ENCODE data around the gene ALOX5.
"Not testable (repeated sequence)": the region's sequence is repeated elsewhere in the genome, so short reads cannot be mapped to it uniquely, and the experiment has no call there.

Gene ALOX5

DNA sequence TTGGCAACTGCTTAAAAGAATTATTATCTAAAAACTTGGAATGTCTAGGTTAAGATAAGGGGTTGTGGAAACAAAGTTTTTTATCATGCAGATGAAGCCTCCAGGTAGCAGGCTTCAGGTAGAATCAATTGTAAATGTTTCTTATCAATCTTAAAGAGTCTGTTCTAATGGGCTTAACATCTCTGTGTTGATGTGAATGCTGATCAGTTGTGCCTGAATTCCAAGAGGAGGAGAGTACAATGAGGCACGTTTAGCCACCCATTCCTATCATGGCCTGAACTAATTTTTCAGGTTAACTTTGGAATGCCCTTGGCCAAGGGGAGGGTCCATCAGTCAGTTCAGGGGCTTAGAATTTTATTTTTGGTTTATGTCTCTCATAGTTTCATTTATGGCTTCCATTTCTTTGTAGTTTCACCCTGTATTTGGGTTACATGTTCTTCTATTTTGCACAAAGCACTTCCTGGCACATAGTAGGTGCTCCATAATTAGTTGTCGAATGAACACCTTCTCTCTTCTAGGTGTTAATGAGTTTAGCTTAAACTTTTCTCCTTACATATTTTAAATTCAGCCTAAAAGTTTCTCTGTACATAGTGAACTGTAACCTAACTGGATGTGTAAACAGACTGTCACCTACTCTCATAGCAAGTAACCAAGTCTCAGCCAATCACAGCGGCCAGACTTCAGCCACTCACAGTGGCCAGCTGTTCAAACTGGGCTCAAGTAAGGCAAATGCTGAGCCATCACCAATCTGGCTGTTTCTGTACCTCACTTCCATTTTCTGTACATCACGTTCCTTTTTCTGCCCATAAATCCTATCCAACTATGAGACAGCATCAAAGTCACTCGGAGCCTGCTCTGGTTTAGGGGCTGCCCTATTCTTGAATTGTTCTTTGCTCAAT lies 34.7 kb downstream of the ALOX5 start:
- no peak for DNase-seq

DNA sequence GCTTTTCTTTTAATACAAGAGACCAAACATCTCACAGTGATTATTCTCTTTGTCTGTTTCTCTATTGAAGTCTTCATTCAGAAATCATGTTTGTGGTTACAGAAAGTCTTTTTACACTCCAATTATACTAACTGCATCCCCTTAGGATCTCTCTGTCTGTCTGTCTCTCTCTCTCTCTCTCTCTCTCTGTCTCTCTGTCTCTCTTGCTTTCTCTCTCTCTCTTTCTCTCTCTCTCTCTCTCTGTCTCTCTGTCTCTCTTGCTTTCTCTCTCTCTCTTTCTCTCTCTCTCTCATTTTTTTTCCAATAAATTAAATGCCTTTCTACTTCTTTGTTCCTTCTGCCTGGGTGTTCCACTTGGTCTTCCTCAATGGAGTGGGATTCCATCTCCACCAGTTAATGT lies 35.3 kb downstream of the ALOX5 start:
- DNase-seq: not testable (repeated sequence)

DNA sequence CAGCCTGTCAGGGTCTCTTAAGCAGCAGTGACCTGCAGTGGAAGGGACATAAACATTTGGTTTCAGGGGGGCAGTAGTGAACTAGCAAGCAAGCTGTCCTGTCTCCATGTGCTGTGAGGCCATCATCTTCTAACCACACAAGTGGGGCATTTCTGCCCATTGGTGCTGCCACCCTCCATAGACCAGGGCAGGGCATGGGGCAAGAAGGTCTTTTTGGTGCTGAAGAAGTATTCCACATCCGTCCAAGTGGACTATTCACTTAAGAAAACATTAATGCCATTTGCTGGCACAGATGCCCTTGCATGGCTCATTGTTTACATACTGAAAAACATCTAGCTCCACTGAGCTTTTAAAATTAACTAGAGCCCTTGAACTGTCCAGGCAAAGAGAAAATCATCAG lies 35.8 kb downstream of the ALOX5 start:
- no peak for DNase-seq

DNA sequence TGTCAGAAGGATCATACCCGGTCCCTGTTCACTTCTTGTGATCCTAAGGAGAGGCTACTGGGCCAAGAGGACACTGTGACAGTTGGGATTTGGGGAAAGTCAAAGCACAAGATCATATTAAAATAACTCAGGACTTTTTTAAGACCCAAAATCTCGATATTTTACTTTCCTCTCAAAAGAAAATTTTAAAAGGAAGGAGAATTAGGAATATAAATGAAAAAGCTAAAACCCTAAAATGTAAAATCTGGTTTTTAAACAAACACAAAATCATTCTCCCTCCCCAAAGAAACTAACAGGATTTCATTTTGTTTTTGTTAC lies 36.4 kb downstream of the ALOX5 start:
- DNase-seq: no peak

DNA sequence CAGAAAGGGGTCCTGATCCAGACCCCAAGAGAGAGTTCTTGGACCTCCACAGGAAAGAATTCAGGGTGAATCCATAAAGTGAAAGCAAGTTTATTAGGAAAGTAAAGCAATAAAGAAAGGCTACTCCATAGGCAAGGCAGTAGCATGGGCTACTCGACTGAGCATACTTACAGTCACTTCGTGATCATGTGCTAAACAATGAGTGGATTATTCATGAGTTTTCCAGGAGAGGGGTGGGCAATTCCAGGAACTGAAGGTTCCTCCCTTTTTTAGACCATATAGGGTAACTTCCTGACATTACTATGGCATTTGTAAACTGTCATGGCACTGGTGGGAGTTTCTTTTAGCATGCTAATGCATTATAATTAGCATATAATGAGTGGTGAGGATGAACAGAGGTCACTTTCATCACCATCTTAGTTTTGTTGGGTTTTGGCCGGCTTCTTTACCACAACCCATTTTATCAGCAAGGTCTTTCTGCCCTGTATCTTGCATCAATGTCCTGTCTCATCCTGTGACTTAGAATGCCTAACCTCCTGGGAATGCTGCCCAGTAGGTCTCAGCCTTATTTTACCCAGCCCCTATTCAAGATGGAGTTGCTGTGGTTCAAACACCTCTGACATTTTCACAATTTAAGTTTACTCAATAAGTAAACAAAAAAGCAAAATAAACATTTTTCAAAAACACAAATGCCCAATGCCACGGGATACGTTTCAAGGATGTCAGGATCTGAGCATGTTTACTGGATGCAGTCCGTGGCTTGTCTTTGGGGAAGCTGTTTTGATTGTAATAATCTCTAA lies 37.0 kb downstream of the ALOX5 start:
- DNase-seq: no peak

DNA sequence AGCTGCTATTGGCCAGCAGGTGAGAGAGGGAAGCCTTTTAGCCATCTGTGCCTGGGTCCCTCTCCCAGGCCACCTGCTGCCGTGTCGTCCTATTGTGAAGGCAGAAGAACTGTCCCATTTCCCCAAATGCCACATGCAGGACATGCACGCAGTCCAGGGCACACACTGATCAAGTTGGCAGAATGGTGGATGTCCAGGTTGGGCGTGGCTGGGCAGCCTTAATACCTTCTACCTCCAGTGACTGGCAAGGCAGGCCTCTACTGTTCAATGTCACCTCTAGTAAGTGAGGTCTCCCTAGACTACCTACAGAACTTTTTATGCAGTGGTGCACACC lies 37.6 kb downstream of the ALOX5 start:
- DNase-seq: no peak

DNA sequence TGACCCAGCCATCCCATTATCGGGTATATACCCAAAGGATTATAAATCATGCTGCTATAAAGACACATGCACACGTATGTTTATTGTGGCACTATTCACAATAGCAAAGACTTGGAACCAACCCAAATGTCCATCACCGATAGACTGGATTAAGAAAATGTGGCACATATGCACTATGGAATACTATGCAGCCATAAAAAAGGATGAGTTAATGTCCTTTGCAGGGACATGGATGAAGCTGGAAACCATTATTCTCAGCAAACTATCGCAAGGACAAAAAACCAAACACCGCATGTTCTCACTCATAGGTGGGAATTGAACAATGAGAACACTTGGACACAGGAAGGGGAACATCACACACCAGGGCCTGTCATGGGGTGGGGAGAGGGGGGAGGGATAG lies 41.0 kb downstream of the ALOX5 start:
- not testable (repeated sequence) for DNase-seq

DNA sequence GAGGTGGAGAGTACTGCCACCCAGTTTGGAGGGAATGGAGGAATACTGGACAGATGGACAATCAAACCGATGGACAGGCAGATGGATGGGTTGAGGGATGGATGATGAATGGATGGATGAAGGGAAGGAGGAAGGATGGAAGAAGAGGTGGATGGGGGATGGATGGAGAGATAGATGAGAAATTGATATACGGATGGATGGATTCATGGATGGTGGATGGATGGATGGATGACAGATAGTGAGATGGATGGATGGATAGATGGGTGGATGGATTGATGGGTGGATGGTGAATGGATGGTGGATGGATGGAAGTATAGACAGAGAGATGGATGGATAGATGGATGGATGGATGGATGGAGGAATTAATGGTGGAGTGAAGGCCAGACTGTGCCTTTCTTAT lies 42.6 kb downstream of the ALOX5 start:
- DNase-seq: no peak

DNA sequence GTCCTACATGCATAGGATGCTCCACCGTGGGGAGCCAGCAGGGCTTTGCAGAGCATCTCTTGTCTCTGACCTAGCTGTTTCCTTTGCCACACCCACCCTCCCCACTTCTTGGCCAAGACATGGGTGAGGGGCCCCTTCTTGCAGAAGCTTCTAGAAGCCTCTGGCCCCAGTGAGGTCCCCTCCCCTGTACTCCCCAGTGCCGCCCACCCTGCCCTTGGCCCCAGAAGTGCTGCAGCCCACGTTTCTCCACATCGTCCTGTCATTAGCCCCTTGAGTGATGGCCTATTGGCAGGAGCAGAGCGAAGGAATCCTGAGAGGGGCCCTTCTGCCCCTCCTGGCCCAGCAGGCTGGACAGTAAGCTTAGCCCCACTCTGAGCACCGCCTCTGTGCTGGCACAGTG lies 43.7 kb downstream of the ALOX5 start:
- no peak for DNase-seq

DNA sequence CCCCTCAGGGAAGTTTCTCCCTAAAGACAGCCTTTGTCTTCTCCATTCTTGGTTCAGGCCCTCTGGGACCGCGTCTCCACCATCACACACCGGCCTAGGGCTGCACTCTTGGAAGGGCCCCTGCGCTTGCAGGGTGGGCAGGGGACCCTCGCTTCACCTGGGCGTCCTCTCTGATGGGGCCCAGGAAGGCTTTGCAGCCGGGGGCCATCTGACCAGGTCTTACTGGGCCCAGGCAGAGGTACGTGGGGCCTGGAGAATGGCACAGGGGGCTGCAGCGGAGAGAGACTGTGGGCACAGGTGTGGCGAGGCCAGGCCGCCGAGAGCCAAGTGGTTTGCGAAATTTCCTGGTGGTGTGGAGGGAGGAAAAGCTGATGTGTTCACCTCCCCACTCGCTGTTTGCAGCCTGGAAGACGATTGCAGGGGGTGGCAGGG lies 44.4 kb downstream of the ALOX5 start:
- DNase-seq: no peak

DNA sequence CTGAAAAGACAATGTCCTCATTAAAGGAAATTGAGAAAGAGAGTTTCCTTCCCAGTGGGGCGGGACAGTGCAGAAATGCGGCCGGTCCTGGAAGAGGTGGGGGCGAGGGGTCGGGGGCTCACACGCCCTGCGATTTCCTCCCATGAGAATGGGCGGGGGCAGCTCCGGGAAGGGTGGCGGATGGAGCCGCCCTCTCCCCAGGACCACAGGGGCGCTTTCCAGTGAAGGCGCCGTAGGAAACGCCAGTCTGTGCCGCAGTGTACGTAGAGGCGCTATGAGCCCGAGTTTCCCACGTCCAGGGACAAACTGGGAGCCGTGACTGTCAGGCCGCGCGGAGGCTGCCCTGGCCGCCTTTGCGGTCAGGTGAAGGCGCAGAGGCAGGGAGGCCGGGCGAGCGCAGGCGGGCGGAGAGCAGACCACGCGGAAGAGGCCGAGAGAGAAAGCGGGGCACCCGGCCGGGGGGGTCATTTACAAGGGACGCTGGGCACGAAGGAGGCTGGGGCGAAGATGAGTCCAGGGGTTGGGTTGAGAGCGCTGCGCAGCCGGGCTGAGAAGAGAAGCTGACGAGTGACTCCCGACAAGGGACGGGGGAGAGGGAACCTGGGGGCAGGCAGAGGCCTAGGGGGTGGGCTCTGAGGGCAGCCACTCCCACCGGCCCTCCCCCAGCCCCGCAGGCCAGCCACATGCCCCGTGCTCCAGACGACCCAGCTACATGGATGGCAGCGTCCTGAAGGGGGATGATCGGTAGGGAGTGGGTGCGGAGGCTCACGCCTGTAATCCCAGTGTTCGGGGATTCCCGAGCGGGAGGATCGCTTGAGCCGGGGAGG lies 45.0 kb downstream of the ALOX5 start:
- no peak for DNase-seq

DNA sequence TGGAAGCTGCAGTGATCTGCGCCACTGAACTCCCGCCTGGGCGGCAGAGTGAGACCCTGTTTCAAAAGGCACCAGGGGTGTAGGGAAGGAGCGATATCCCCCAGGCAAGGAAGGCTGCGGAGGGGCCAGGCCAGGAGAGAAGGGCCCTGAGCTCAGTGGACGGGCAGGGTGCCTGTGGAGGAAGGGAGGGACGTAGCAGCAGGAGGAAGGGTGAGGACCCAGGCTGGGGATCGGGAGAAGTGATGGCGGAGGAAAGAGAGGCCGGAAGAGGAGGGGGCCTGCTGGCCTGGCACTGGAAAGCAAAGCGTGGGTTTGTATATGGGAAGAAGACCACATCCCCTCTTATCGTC lies 45.6 kb downstream of the ALOX5 start:
- no peak for DNase-seq

DNA sequence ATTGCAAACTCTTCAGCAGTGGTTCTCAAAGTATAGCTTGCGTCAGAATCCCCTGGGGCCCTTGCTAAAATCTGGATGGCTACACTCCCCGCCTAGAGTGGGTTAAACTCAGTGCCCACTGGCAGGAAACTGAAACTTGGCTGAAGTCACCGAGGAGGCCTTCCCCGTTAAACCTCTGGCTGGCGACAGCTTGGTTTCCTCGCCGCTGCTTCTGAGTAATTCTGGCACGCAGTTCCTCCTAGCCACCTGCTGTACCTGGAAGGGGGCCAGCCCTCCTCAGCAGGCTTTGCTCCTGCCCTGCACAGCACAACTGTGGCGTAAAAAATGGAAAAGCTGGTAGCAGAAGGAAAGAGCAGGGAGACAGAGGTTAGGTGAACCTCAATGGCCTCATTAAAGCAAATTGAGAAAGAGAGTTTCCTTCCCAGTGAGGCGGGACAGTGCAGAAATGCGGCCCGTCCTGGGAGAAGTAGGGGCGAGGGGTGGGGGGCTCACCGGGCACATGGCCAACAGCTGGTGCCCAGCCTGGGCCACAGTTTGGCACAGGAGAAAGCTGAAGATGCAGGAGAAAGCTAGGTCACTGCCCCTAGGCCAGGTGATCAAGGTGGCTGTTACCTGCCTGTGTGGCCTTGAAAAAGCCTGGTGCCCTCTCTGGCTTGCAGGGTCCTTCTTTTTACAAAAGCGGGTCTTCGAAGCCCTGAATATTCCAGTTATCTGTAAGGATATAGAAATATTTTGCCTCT lies 46.6 kb downstream of the ALOX5 start:
- no peak for DNase-seq

DNA sequence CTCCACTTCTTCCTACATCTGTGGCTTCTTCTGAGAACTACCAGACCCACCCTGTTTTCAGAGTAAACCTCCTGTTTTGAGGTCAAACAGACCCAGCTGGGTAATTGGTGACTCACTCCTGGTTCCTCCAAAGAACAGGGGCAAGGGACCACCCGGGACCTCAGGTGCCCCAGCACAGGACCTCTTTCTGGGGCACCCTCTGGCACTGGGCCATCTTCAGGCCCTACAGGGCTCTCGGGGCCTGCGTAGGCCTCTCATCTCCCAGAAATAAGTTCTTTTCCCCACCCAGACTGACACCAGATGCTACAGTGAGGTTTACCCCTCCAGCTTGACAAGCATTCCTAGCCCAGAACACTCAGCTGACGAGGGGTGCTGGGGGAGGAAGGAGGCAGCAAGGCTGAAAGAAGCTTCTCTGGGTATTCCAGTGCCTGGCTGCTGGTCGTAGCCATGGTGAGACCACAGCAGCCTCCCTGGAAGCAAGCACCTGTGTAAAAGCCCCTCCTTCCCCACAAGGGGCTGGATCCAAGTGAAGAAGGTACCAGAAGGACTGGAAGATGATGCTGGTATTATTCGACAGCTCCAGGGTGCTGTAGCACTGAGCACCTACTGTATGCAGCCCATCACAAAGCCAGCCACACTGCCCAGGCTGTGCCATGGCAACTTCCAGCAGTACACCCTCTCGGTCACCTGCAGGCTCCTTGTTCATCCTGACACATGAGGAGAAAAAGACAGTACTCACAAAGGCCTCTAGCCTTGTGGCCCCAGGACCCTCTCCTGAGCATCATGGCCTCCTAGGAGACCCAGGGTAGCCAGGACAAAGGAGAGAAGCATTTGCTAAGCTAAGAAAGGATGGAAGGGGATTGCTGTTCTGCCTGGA lies 47.4 kb downstream of the ALOX5 start:
- DNase-seq: no peak

DNA sequence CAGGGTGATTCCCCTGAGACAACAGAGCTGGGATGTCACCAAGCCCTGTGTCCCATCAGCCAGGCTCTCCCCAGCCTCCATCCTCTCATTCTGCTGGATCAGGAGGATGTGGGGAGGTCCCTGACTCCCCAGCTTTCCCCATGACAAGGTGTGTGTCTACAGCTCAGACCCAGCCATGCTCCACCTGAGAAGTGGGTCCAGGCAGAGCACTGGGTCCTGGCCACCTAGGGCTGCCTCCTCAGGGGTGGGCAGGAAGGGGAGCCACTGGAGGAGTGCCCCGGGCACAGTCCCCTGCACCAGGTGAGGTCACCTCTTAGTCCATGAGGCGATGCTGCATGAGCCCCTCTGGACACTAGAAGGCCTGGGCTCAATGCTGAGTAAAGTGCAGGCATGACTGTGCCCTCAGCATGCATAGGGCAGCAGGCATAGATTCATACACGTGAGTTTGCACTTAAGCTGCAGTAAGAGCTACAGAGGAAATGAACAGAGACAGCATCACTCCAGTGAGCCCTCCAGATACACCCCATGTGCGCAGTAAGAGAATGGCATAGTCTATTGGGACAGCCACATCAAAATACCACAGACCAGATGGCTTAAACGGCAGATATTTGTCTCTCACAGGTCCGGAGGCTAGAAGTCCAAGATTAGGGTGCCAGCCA lies 48.3 kb downstream of the ALOX5 start:
- DNase-seq: no peak

DNA sequence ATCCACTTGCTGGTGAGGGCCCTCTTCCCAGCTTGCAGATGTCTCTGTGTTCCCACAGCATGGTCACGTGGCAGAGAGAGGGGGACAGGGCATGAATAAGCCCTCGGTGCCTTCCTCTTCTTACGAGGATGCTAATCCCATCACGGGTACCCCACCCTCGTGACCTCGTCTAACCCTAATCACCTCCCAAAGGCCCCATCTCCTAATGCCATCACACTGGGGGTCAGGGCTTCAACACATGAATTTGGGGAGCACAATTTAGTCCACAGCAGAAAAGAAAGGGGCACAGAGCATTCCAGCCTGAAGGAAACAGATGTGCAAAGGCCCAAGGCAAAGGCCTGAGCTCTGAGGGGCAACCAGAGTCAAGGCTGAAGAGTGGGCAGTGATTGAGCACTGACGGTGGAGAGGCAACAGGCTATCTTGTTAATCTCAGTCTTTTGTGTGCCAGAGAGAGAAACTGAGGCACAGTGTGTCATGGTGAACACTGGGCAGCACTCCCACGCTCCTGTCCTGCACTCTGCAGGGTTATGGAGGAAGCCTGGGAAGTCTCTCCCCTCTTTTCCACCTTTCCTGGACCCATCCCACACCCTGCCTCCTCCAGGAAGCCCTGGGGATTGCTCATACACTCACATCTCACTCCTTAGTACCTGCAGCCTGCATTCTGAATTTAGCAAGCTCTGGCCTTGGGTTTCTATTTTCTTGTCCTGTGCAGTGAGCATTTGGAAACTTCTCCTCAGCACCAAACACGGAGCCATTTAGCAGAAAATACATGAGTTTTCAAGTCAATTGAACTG lies 49.0 kb downstream of the ALOX5 start:
- no peak for DNase-seq

DNA sequence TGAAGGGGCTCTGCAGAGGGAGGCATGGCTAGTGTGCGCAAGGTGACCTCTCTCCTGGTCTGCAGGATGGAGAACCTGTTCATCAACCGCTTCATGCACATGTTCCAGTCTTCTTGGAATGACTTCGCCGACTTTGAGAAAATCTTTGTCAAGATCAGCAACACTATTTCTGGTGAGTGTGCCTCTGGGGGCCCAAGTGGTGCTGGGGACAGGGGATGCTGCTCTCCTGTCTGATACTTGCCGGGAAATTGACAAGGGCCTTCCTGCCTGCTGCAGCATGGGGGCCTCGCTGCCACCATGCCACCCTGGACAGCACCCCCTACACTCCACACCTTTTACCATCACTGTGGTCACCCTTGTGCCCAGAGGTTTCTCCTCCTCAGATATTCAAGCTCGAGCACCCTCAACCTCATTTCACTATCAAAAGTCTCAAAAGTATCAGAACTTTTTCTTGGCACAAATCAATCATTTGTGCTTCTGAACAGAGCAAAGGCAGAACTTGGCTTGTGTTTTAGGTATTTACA lies 50.0 kb downstream of the ALOX5 start:
- DNase-seq: no peak

DNA sequence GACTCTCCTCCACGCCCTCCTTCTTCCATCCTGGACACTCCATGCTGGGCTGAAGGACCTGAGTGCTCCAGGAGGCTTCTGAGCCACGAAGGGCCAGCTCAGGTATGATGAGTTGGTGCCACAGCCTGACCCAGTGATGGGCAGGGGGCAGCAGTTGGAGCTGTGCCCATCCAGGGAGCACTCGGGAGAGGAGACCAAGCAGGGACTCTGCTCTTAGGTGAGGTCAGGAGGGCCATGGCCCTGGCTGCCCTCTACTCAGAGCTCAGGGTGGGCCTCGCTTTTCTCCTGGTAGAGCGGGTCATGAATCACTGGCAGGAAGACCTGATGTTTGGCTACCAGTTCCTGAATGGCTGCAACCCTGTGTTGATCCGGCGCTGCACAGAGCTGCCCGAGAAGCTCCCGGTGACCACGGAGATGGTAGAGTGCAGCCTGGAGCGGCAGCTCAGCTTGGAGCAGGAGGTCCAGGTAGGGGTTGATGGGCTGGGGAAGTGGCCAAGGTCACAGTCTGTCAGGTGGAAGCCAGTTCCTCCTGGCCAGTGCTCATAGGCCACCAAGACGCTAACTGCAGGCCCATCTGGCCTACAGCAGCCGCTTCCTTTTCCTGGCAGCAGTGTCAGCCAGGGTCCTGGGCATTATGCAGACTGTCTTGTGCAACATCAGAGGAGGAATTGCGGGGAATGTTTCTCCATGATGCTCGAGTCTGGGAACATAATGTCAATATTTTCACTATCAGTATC lies 50.8 kb downstream of the ALOX5 start:
- no peak for DNase-seq

All from NK-92 treated with Interleukin-12 subunit alpha and Interleukin-12 subunit beta, amount 100 ng/mL, for 24 hours (cell line).